DND-41 (cell line): ENCODE results near the gene DTNB.

Experiments
- ATAC-seq: fragments of 200-7000 bp; cut with Tn5 transposase; 3 replicates; pipeline ENCODE4 v1.9.1; 2021; ENCODE audit warnings: low read depth; ENCODE audit not compliant: insufficient read depth
- DNase-seq: peaks from one replicate; pipeline ENCODE4 v3.0.0-alpha.2; 2020
- H2AFZ ChIP-seq: 2 replicates; pipeline ENCODE4 v1.6.0; 2012; ENCODE audit warnings: low read depth, low read length
- H3K27ac ChIP-seq: 2 replicates; pipeline ENCODE4 v1.5.1; 2012; ENCODE audit warnings: low read length, inconsistent platforms
- H3K27me3 ChIP-seq: fragments of 200-600 bp; sonication (generic); 2 replicates; pipeline ENCODE4 v1.6.0; 2012; ENCODE audit warnings: low read length, mild to moderate bottlenecking, inconsistent platforms; ENCODE audit not compliant: insufficient read depth, poor library complexity
- H3K36me3 ChIP-seq: 2 replicates; pipeline ENCODE4 v1.5.1; 2012; ENCODE audit warnings: low read length, inconsistent platforms; ENCODE audit not compliant: insufficient read depth
- H3K4me1 ChIP-seq: 2 replicates; pipeline ENCODE4 v1.5.1; 2012; ENCODE audit warnings: mild to moderate bottlenecking, low read length; ENCODE audit not compliant: insufficient read depth
- H3K4me2 ChIP-seq: 2 replicates; pipeline ENCODE4 v1.6.0; 2012; ENCODE audit warnings: mild to moderate bottlenecking, moderate library complexity, low read length, inconsistent platforms; ENCODE audit not compliant: insufficient read depth
- H3K4me3 ChIP-seq, 2 experiments: fragments of 200-600 bp in 1 of 2; shearing (Covaris generic) in 1 of 2; 2 replicates each; pipeline ENCODE4 v1.5.1; 2012 to 2016; ENCODE audit warnings: inconsistent platforms in 2 of 2, low read length in 2 of 2, mild to moderate bottlenecking in 2 of 2, low read depth in 1 of 2, moderate library complexity in 1 of 2
- H3K79me2 ChIP-seq: 2 replicates; pipeline ENCODE4 v1.6.0; 2012; ENCODE audit warnings: low read length, inconsistent platforms; ENCODE audit not compliant: insufficient read depth
- H3K9ac ChIP-seq: 2 replicates; pipeline ENCODE4 v1.6.0; 2012; ENCODE audit warnings: low read depth, mild to moderate bottlenecking, inconsistent platforms, low read length, moderate library complexity
- H3K9me3 ChIP-seq: 2 replicates; pipeline ENCODE4 v1.5.1; 2012; ENCODE audit warnings: low read length, moderate library complexity, mild to moderate bottlenecking, inconsistent platforms; ENCODE audit not compliant: insufficient read depth, severe bottlenecking
- H4K20me1 ChIP-seq: 2 replicates; pipeline ENCODE4 v1.6.0; 2012; ENCODE audit warnings: low read length; ENCODE audit not compliant: insufficient read depth
- EZH2 ChIP-seq: IDR thresholded peaks from 3 replicates; pipeline ENCODE4 v1.6.1; 2012; ENCODE audit warnings: borderline replicate concordance, low read depth, mild to moderate bottlenecking, moderate library complexity, low read length, inconsistent platforms; ENCODE audit not compliant: severe bottlenecking
- TF ChIP-seq, protein P1 (sequence below): IDR thresholded peaks from 2 replicates; pipeline ENCODE4 v1.5.1; 2012; ENCODE audit warnings: borderline replicate concordance, low read length, moderate library complexity, mild to moderate bottlenecking; ENCODE audit not compliant: poor library complexity, severe bottlenecking; ENCODE audit errors: extremely low read depth

DTNB gene

DNA sequence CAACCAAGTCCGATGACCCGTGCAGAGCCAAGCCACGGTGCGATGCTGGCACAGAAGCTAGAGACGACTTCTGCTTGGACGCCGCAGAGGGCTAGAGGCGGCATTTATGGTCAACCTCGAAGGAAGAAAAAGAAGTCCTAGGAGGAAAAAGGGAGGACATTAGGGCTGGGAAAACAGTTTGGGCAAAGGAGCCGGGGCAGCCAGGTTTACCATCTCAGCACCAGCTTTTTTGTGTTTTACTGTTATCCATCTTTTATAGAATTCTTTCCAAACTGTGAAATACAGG, 643 bp upstream of the DTNB start:
- Histone ChIP-seq H3K36me3 (no peaks in the 10 kb centered on the region; the same call in 1 of the 2 replicates), H3K4me2 (peak overlapping the region; percentile 81), H3K27me3 (peaks cover 15% of the 10 kb centered on the region), H3K9ac (peak overlapping the region; percentile 60), H4K20me1 (peaks cover 13% of the 10 kb centered on the region; the same call in 1 of the 2 replicates), H3K4me1 (peaks cover 25% of the 10 kb centered on the region), H3K79me2 (peaks cover 23% of the 10 kb centered on the region), H2AFZ (peak overlapping the region; percentile 97), H3K9me3 (no peaks in the 10 kb centered on the region), H3K27ac (0 out of 2 replicates have a peak overlapping the region, but pooled peaks have one; percentile 19), H3K4me3 (peak overlapping the region in 1 of 2 experiments; percentile 61; a peak in 2 of 4 replicates)
- ATAC-seq (no peak), DNase-seq (no peak)
- TF ChIP-seq, protein P1, sequence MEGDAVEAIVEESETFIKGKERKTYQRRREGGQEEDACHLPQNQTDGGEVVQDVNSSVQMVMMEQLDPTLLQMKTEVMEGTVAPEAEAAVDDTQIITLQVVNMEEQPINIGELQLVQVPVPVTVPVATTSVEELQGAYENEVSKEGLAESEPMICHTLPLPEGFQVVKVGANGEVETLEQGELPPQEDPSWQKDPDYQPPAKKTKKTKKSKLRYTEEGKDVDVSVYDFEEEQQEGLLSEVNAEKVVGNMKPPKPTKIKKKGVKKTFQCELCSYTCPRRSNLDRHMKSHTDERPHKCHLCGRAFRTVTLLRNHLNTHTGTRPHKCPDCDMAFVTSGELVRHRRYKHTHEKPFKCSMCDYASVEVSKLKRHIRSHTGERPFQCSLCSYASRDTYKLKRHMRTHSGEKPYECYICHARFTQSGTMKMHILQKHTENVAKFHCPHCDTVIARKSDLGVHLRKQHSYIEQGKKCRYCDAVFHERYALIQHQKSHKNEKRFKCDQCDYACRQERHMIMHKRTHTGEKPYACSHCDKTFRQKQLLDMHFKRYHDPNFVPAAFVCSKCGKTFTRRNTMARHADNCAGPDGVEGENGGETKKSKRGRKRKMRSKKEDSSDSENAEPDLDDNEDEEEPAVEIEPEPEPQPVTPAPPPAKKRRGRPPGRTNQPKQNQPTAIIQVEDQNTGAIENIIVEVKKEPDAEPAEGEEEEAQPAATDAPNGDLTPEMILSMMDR, result no peak
- no peak for TF ChIP-seq EZH2

DNA sequence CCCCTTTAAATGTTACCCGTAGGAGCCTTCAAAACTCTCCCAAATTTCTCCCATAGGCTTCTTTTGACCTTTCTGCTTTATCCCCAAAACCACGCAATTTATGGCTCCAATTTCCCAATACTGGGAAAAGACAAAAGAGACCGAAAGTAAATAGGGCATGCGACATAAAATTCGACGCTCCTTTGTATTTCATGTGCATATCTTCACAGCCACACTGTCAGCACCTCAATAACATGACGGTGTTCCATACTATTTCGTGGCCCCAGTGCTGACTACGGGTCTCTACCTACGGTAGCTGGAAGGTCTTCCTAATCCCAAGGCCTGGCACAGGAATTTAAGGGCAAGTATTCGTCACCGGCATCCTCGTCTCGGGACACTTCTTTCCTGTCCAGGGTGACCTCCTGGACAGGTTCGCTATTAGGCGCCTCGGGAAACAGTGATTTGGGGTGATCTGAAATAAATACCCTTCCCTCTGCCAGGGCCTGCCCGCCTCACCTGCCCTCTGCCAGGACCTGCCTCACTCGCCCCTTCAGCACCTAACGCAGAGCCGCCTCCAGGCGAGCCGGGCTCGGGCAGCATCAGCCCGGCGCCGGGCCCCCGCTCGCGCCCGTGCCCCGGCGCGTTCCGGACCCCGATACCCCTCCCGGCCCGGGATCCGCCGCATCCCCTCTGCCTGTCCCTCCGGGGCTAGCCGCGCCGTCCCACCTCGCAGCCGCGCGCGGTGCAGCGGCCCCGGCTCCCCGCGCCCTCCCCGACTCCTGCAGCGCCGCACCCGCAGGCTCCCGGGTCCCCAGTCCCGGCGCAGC, 680 bp downstream of the DTNB start:
- Histone ChIP-seq H3K36me3 (no peaks in the 10 kb centered on the region; the same call in 1 of the 2 replicates), H2AFZ (peak overlapping the region; percentile 93), H3K9ac (peak overlapping the region; percentile 96), H3K9me3 (no peaks in the 10 kb centered on the region), H3K4me3 (peak overlapping the region; percentile 54 to 69; a peak in 3 of 4 replicates), H4K20me1 (peaks cover 13% of the 10 kb centered on the region; the same call in 1 of the 2 replicates), H3K4me2 (peak overlapping the region; percentile 88), H3K79me2 (peaks cover 32% of the 10 kb centered on the region), H3K27me3 (peaks cover 15% of the 10 kb centered on the region), H3K4me1 (peaks cover 25% of the 10 kb centered on the region), H3K27ac (peak overlapping the region; percentile 68)
- ATAC-seq (peak; percentile 81), DNase-seq (peak; percentile 75)
- no peak for TF ChIP-seq EZH2

DNA sequence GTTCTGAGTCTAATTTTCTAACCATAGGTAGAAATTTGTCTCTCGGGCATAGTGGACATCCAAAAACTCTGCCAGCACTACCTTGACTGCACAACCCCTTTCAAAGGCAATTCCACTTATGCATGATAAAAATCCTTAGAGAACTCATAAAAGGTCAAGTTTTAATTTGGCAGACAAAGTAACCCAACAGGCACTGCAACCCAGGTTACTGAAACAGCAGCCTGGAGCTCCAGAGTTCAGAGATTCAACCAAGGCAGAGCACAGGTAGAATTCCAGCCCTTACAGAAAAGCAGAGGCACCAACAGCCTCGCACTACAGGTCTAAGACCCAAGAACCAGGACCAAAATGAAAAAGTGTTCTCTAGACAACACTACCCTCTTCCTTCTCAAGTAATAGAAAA, 1.8 kb downstream of the DTNB start:
- TF ChIP-seq, protein P1, result no peak
- no peak for TF ChIP-seq EZH2
- DNase-seq (no peak), ATAC-seq (no peak)
- H3K79me2 ChIP-seq, result peaks cover 32% of the 10 kb centered on the region
- peaks cover 25% of the 10 kb centered on the region for H3K4me1 ChIP-seq
- H2AFZ ChIP-seq, result no peak overlapping the region
- no peak overlapping the region for H3K27ac ChIP-seq
- peaks cover 14% of the 10 kb centered on the region for H3K27me3 ChIP-seq
- H3K9ac ChIP-seq, result no peak overlapping the region
- H3K9me3 ChIP-seq, result no peaks in the 10 kb centered on the region
- H4K20me1 ChIP-seq, result peaks cover 13% of the 10 kb centered on the region; the same call in 1 of the 2 replicates
- peak overlapping the region; percentile 88 for H3K4me2 ChIP-seq
- peak overlapping the region in 1 of 2 experiments; percentile 69; a peak in 1 of 4 replicates for H3K4me3 ChIP-seq
- no peaks in the 10 kb centered on the region; the same call in 1 of the 2 replicates for H3K36me3 ChIP-seq

DNA sequence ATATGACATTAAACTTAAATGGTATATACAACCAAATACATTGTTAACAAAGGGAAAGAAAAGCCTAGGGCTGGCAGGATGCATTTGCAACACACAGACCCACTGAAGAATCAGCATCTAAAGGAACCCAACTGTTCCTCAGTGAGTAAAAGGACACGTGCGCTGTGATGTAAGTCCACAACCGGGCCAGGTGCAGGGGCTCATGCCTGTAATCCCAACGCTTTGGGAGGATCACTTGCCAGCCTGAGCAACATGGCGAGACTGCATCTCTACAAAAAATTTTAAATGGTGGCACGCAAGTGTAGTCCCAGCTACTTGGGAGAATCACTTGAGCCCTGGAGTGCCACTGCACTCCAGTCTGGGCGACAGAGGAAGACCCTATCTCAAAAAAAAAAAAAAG, 3.9 kb downstream of the DTNB start:
- H3K9me3 ChIP-seq, result no peaks in the 10 kb centered on the region
- no peak overlapping the region for H3K4me3 ChIP-seq
- peaks cover 37% of the 10 kb centered on the region for H3K79me2 ChIP-seq
- H3K9ac ChIP-seq, result no peak overlapping the region
- ATAC-seq, result no peak
- H3K4me1 ChIP-seq, result peaks cover 25% of the 10 kb centered on the region
- H3K27me3 ChIP-seq, result peaks cover 4% of the 10 kb centered on the region
- H3K36me3 ChIP-seq, result no peaks in the 10 kb centered on the region; the same call in 1 of the 2 replicates
- no peak overlapping the region for H3K27ac ChIP-seq
- no peak overlapping the region for H3K4me2 ChIP-seq
- no peak for DNase-seq
- no peak overlapping the region for H2AFZ ChIP-seq
- H4K20me1 ChIP-seq, result peaks cover 13% of the 10 kb centered on the region; the same call in 1 of the 2 replicates
- no peak for TF ChIP-seq EZH2
- TF ChIP-seq, protein P1, result no peak
